ENCODE results near the gene PRSS27. TPM values are rescaled to one million over a fixed set of nuclear protein-coding genes. Genes with fewer than 3 reads are reported as not detected.

PRSS27 gene
- total and polyA plus RNA-seq, 12 donors: 0.11 to 0.75 (median 0.44) TPM; not detected in 1

DNA sequence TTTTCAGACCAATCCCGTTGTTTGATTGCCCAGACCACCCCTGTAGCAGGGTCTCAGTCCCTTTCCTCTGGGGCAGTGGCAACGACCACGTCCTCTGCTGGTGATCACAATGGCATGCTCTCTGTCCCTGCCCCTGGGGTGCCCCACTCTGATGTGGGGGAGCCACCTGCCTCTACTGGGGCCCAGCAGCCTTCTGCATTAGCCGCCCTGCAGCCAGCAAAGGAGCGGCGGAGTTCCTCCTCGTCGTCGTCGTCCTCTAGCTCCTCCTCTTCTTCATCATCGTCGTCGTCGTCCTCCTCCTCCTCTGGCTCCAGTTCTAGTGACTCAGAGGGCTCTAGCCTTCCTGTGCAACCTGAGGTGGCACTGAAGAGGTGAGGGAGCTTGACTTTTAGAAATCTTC, 47.9 kb upstream of the PRSS27 start:
- no peak overlapping the region for H3K27ac ChIP-seq
- DNase-seq: no peak

DNA sequence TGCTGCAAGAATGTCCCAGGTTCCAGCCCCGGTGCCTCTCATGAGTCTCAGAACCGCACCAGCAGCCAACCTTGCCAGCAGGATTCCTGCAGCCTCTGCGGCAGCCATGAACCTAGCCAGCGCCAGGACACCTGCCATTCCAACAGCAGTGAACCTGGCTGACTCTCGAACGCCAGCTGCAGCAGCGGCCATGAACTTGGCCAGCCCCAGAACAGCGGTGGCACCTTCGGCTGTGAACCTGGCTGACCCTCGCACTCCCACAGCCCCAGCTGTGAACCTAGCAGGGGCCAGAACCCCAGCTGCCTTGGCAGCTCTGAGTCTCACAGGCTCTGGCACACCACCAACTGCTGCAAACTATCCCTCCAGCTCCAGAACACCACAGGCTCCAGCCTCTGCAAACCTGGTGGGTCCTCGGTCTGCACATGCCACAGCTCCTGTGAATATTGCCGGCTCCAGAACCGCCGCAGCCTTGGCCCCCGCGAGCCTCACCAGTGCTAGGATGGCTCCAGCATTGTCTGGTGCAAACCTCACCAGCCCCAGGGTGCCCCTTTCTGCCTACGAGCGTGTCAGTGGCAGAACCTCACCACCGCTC, 47.2 kb upstream of the PRSS27 start:
- ATAC-seq: no peak
- no peaks in the 10 kb centered on the region for H3K27me3 ChIP-seq
- TF ChIP-seq CTCF (IDR thresholded peaks at IDR 0.05): no peak
- H3K4me3 ChIP-seq: no peak overlapping the region
- H3K27ac ChIP-seq: no peak overlapping the region
- 86 to 88% methylated on average over 19 of the region's 19 CpGs for whole genome bisulfite sequencing, 2 donors
- peaks cover 10 to 100% (median 99%) of the 10 kb centered on the region in 9 donors for H3K36me3 ChIP-seq
- intact Hi-C loops (cut with DNase I): no loop called here
- DNase-seq: no peak
- H3K4me1 ChIP-seq: peaks cover 0 to 41% (median 10%) of the 10 kb centered on the region in 9 donors
- no peaks in the 10 kb centered on the region for H3K9me3 ChIP-seq

More for the DNA sequence above, 47.9 kb upstream of the PRSS27 start:
- Histone ChIP-seq H3K4me1 (peaks cover 0 to 41% (median 10%) of the 10 kb centered on the region in 9 donors), H3K4me3 (no peak overlapping the region), H3K27me3 (no peaks in the 10 kb centered on the region), H3K36me3 (peaks cover 10 to 100% (median 93%) of the 10 kb centered on the region in 9 donors), H3K9me3 (no peaks in the 10 kb centered on the region)
- intact Hi-C loops (cut with DNase I): no loop called here
- WGBS, 2 donors: 68 to 77% methylated on average over 14 of the region's 14 CpGs
- TF ChIP-seq CTCF (IDR thresholded peaks at IDR 0.05): no peak
- no peak for ATAC-seq

- no peak overlapping the region for H3K4me3 ChIP-seq
- no peak overlapping the region for H3K27ac ChIP-seq
- no peaks in the 10 kb centered on the region for H3K9me3 ChIP-seq
- no peaks in the 10 kb centered on the region for H3K27me3 ChIP-seq
- TF ChIP-seq CTCF (IDR thresholded peaks at IDR 0.05): no peak
- peaks cover 10 to 100% (median 100%) of the 10 kb centered on the region in 9 donors for H3K36me3 ChIP-seq
- WGBS, 2 donors: 95 to 96% methylated on average over 44 of the region's 44 CpGs
- peaks cover 0 to 37% (median 10%) of the 10 kb centered on the region in 9 donors for H3K4me1 ChIP-seq
- ATAC-seq (no peak), DNase-seq (no peak)
- intact Hi-C loops (cut with DNase I): no loop called here
These were observed 46.6 kb upstream of the PRSS27 start for GRCh38 chr16:2766430-2767139.

GRCh38 chr16:2765462-2766404, 45.7 kb upstream of the PRSS27 start:
- no peak overlapping the region for H3K27ac ChIP-seq
- no peak overlapping the region for H3K4me3 ChIP-seq
- H3K36me3 ChIP-seq: peaks cover 10 to 100% (median 98%) of the 10 kb centered on the region in 9 donors
- no peaks in the 10 kb centered on the region for H3K27me3 ChIP-seq
- DNase-seq: no peak
- H3K4me1 ChIP-seq: peaks cover 0 to 37% (median 10%) of the 10 kb centered on the region in 9 donors
- intact Hi-C loops (cut with DNase I): no loop called here
- no peak for ATAC-seq
- 98% methylated on average over 73 of the region's 73 CpGs for WGBS, 2 donors
- no peaks in the 10 kb centered on the region for H3K9me3 ChIP-seq
- TF ChIP-seq CTCF (IDR thresholded peaks at IDR 0.05): no peak

Data from heart right ventricle (tissue), 16 donors.